IgD-negative memory B cell (primary cell): ENCODE results near the gene PNMA5. TPM values are rescaled to one million over a fixed set of nuclear protein-coding genes. Genes with fewer than 3 reads are reported as not detected.

Experiments used
- H3K27ac Mint-ChIP-seq, 3 donors: one replicate each; pipeline ENCODE4 v1.8.0; 2020 to 2022; ENCODE audit warnings: mild to moderate bottlenecking in 3 of 3, mixed read lengths in 3 of 3, moderate library complexity in 1 of 3
- H3K27me3 Mint-ChIP-seq: one replicate; pipeline ENCODE4 v1.8.0; 2021; ENCODE audit warnings: mixed read lengths
- H3K36me3 Mint-ChIP-seq: one replicate; pipeline ENCODE4 v1.8.0; 2020; ENCODE audit warnings: mild to moderate bottlenecking, mixed read lengths
- H3K4me1 Mint-ChIP-seq, 3 donors: one replicate each; pipeline ENCODE4 v1.8.0; 2020 to 2022; ENCODE audit warnings: mixed read lengths in 3 of 3, mild to moderate bottlenecking in 1 of 3
- H3K4me3 Mint-ChIP-seq, 4 donors: one replicate each; pipeline ENCODE4 v1.8.0; 2020 to 2022; ENCODE audit warnings: mild to moderate bottlenecking in 4 of 4, mixed read lengths in 4 of 4, moderate library complexity in 3 of 4
- H3K9me3 Mint-ChIP-seq, 3 donors: one replicate each; pipeline ENCODE4 v1.8.0; 2020 to 2021; ENCODE audit warnings: mixed read lengths in 3 of 3, mild to moderate bottlenecking in 1 of 3
- polyA plus RNA-seq: library from polyadenylated mRNA; unstranded; fragments of 300-500 nt; fragmentation: Illumina TruSeq; gene quantifications from one replicate; pipeline ENCODE4 v1.2.3, GENCODE V29; 2021

PNMA5 gene
- polyA plus RNA-seq, 1 donor from 2014 or later = 0.19 TPM

GRCh38 chrX:152942077-152942442 is 51.9 kb downstream of the PNMA5 start:
- Mint-ChIP-seq H3K27me3 (peaks cover 1% of the 10 kb centered on the region), H3K27ac (no peak overlapping the region), H3K4me1 (peaks cover 0 to 4% (median 2%) of the 10 kb centered on the region in 3 donors), H3K9me3 (no peaks in the 10 kb centered on the region), H3K4me3 (peak overlapping the region in 2 of 4 donors; percentile 60 to 85), H3K36me3 (peaks cover 5% of the 10 kb centered on the region)

- no peaks in the 10 kb centered on the region for H3K9me3 Mint-ChIP-seq
- peak overlapping the region; percentile 85 to 92 (median 88) for H3K4me3 Mint-ChIP-seq
- H3K27me3 Mint-ChIP-seq = peaks cover 1% of the 10 kb centered on the region
- H3K4me1 Mint-ChIP-seq = peaks cover 0 to 4% (median 2%) of the 10 kb centered on the region in 3 donors
- peak overlapping the region; percentile 68 to 95 (median 87) for H3K27ac Mint-ChIP-seq
- H3K36me3 Mint-ChIP-seq = peaks cover 4% of the 10 kb centered on the region
Observed at GRCh38 chrX:152941328-152942076, 52.4 kb downstream of the PNMA5 start.

Other genes starting within 250 kb of the PNMA5 start
- gene MAGEA2, start 240.3 kb downstream of the PNMA5 start, polyA plus RNA-seq = not detected
- gene CSAG3, start 234.9 kb downstream of the PNMA5 start, polyA plus RNA-seq = not detected
- gene MAGEA6, start 224.4 kb downstream of the PNMA5 start, polyA plus RNA-seq = not detected
- gene CETN2, start 163.4 kb downstream of the PNMA5 start, polyA plus RNA-seq = 21.3 TPM
- gene NSDHL, start 163.1 kb downstream of the PNMA5 start, polyA plus RNA-seq = 11.7 TPM
- gene ZNF185, start 96.0 kb downstream of the PNMA5 start, polyA plus RNA-seq = 2.0 TPM
- not detected for gene PNMA3, start 62.4 kb upstream of the PNMA5 start, polyA plus RNA-seq
- 0.14 TPM for gene PNMA6A, start 78.3 kb upstream of the PNMA5 start, polyA plus RNA-seq
- not detected for gene MAGEA1, start 185.2 kb upstream of the PNMA5 start, polyA plus RNA-seq